ENCODE data around the gene POLR1G. TPM values are rescaled to one million over a fixed set of nuclear protein-coding genes. Genes with fewer than 3 reads are reported as not detected.

The POLR1G gene
- total and polyA plus RNA-seq, 9 of the 15 experiments (the other 6 are each of a cell fraction or from before 2014, with no cell fraction given) = 3.0 to 50.1 (median 27.4) TPM

DNA sequence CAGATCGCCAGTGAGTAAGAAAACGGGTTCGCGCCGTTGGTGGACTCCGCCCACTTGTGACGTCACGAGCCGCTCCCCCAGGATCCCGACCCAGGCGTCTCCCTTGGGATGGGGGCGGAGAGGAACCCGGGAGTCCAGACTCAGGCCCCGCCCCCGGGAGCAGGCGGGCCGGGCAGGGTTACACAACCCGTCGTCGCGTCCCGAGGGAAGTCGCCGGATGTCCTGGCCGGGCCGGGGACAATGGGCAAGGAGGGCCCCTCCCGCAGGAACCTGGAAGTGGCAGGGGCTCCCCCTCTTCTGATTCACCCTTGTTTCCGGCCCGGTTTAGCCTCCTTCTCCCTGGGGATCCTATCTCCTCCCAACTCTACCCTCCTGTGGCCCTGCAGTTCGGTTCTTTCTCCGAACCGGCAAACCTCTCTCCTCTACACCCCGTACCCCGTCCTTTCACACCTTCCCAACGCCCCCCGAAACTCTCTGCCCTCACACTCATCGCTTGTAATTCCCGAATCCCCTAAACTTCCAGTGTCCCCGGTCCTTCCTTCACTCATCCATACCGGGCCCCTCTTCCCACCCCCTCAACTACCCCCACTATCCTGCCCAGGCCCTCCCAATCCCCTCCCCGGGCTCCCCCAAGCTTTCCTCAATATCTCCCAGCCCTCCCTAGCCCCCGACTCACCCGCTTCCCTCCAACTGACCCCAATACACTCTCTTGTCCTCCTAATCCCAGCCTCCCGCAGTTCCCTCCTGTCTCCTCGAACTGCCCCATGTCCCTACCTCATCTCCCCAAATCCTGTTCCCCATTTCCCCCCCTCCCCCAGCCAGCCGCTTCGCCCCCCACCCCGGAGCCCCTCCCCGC, 37.2 kb downstream of the POLR1G start (continued):
- TF ChIP-seq, protein P1, sequence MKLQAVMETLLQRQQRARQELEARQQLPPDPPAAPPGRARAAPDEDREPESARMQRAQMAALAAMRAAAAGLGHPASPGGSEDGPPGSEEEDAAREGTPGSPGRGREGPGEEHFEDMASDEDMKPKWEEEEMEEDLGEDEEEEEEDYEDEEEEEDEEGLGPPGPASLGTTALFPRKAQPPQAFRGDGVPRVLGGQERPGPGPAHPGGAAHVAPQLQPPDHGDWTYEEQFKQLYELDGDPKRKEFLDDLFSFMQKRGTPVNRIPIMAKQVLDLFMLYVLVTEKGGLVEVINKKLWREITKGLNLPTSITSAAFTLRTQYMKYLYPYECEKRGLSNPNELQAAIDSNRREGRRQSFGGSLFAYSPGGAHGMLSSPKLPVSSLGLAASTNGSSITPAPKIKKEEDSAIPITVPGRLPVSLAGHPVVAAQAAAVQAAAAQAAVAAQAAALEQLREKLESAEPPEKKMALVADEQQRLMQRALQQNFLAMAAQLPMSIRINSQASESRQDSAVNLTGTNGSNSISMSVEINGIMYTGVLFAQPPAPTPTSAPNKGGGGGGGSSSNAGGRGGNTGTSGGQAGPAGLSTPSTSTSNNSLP (IDR thresholded peaks at IDR 0.05; ENCODE audit: borderline replicate concordance, low read depth, low read length) = no peak
- TF ChIP-seq, protein P2, sequence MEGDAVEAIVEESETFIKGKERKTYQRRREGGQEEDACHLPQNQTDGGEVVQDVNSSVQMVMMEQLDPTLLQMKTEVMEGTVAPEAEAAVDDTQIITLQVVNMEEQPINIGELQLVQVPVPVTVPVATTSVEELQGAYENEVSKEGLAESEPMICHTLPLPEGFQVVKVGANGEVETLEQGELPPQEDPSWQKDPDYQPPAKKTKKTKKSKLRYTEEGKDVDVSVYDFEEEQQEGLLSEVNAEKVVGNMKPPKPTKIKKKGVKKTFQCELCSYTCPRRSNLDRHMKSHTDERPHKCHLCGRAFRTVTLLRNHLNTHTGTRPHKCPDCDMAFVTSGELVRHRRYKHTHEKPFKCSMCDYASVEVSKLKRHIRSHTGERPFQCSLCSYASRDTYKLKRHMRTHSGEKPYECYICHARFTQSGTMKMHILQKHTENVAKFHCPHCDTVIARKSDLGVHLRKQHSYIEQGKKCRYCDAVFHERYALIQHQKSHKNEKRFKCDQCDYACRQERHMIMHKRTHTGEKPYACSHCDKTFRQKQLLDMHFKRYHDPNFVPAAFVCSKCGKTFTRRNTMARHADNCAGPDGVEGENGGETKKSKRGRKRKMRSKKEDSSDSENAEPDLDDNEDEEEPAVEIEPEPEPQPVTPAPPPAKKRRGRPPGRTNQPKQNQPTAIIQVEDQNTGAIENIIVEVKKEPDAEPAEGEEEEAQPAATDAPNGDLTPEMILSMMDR (IDR thresholded peaks at IDR 0.05 in 2 of 3, conservative IDR thresholded peaks at IDR 0.05 in 1 of 3; ENCODE audit: insufficient read depth in 2 of 3, low read depth in 1 of 3, low read length in 3 of 3) = no peak
- TF ChIP-seq, protein P3, sequence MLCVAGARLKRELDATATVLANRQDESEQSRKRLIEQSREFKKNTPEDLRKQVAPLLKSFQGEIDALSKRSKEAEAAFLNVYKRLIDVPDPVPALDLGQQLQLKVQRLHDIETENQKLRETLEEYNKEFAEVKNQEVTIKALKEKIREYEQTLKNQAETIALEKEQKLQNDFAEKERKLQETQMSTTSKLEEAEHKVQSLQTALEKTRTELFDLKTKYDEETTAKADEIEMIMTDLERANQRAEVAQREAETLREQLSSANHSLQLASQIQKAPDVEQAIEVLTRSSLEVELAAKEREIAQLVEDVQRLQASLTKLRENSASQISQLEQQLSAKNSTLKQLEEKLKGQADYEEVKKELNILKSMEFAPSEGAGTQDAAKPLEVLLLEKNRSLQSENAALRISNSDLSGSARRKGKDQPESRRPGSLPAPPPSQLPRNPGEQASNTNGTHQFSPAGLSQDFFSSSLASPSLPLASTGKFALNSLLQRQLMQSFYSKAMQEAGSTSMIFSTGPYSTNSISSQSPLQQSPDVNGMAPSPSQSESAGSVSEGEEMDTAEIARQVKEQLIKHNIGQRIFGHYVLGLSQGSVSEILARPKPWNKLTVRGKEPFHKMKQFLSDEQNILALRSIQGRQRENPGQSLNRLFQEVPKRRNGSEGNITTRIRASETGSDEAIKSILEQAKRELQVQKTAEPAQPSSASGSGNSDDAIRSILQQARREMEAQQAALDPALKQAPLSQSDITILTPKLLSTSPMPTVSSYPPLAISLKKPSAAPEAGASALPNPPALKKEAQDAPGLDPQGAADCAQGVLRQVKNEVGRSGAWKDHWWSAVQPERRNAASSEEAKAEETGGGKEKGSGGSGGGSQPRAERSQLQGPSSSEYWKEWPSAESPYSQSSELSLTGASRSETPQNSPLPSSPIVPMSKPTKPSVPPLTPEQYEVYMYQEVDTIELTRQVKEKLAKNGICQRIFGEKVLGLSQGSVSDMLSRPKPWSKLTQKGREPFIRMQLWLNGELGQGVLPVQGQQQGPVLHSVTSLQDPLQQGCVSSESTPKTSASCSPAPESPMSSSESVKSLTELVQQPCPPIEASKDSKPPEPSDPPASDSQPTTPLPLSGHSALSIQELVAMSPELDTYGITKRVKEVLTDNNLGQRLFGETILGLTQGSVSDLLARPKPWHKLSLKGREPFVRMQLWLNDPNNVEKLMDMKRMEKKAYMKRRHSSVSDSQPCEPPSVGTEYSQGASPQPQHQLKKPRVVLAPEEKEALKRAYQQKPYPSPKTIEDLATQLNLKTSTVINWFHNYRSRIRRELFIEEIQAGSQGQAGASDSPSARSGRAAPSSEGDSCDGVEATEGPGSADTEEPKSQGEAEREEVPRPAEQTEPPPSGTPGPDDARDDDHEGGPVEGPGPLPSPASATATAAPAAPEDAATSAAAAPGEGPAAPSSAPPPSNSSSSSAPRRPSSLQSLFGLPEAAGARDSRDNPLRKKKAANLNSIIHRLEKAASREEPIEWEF (CRISPR knock-in tag; IDR thresholded peaks at IDR 0.05) = no peak
- TF ChIP-seq SMARCA4 (IDR thresholded peaks at IDR 0.05) = peak; percentile 45; the same call in 1 of the 2 replicates
- TF ChIP-seq CCAR2 (IDR thresholded peaks at IDR 0.05; ENCODE audit: low read depth, low read length) = no peak
- TF ChIP-seq ZZZ3 (IDR thresholded peaks at IDR 0.05) = no peak
- TF ChIP-seq ZNF347 (CRISPR knock-in tag; IDR thresholded peaks at IDR 0.05; ENCODE audit: low read depth) = no peak
- no peak for TF ChIP-seq CBX2 (IDR thresholded peaks at IDR 0.05; ENCODE audit: insufficient read depth, low read length, poor library complexity, severe bottlenecking)
- TF ChIP-seq, protein P4, sequence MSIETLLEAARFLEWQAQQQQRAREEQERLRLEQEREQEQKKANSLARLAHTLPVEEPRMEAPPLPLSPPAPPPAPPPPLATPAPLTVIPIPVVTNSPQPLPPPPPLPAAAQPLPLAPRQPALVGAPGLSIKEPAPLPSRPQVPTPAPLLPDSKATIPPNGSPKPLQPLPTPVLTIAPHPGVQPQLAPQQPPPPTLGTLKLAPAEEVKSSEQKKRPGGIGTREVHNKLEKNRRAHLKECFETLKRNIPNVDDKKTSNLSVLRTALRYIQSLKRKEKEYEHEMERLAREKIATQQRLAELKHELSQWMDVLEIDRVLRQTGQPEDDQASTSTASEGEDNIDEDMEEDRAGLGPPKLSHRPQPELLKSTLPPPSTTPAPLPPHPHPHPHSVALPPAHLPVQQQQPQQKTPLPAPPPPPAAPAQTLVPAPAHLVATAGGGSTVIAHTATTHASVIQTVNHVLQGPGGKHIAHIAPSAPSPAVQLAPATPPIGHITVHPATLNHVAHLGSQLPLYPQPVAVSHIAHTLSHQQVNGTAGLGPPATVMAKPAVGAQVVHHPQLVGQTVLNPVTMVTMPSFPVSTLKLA (conservative IDR thresholded peaks at IDR 0.05) = peak in 1 of 2 experiments; percentile 14; a peak in 1 of 4 replicates
- 0 out of 2 replicates have a peak, but pooled peaks have one; percentile 41 for TF ChIP-seq SIN3B (IDR thresholded peaks at IDR 0.05; ENCODE audit: low read depth)
- no peak for TF ChIP-seq SMAD1 (IDR thresholded peaks at IDR 0.05; ENCODE audit: low read depth, low read length, partially characterized antibody)

All from K562 (cell line).